Measurements from ENCODE around the gene SOHLH1. TPM values are rescaled to one million over a fixed set of nuclear protein-coding genes. Genes with fewer than 3 reads are reported as not detected.

Gene SOHLH1
- total RNA-seq, 1 donor from 2014 or later, result not detected

GRCh38 chr9:135663451-135663770 is 35.9 kb downstream of the SOHLH1 start:
- no peaks in the 10 kb centered on the region for H3K36me3 Mint-ChIP-seq (ENCODE audit: low read depth)
- DNase-seq, result no peak
- intact Hi-C loops (cut with micrococcal nuclease), result no loop called here
- no peaks in the 10 kb centered on the region for H3K4me1 Mint-ChIP-seq
- no peak overlapping the region for H3K27ac Mint-ChIP-seq
- H3K4me3 Mint-ChIP-seq, result no peak overlapping the region
- CTCF ChIA-PET, result no interaction called here
- H3K9me3 Mint-ChIP-seq, result no peaks in the 10 kb centered on the region
- ATAC-seq (ENCODE audit: low read depth), result no peak
- H3K27me3 Mint-ChIP-seq, result no peaks in the 10 kb centered on the region
- POLR2A ChIA-PET, result no interaction called here
- TF ChIP-seq CTCF (IDR thresholded peaks at IDR 0.05), result no peak

- Mint-ChIP-seq H3K9me3 (no peaks in the 10 kb centered on the region), H3K27ac (no peak within 1 kb of the TSS), H3K27me3 (no peaks in the 10 kb centered on the region), H3K4me3 (no peak within 1 kb of the TSS), H3K4me1 (no peaks in the 10 kb centered on the region), H3K36me3 (ENCODE audit: low read depth) (no peaks in the 10 kb centered on the region)
- intact Hi-C loops (cut with micrococcal nuclease), result no loop called here
- no peak for TF ChIP-seq CTCF (IDR thresholded peaks at IDR 0.05)
- DNase-seq (no peak), ATAC-seq (ENCODE audit: low read depth) (no peak)
- POLR2A ChIA-PET, result no interaction called here
- CTCF ChIA-PET, result no interaction called here
Measured at GRCh38 chr9:135662758-135663450, 36.4 kb downstream of the SOHLH1 start, which contains the start of gene LCN9. Gene LCN9 (plus strand): TSS chr9:135663309. CDS start chr9:135663322, 13 bp downstream.

- POLR2A ChIA-PET, result no interaction called here
- no peaks in the 10 kb centered on the region for H3K9me3 Mint-ChIP-seq
Measured at GRCh38 chr9:135661816-135662560, 37.3 kb downstream of the SOHLH1 start.

GRCh38 chr9:135660407-135660806 is 38.9 kb downstream of the SOHLH1 start:
- CTCF ChIA-PET, result no interaction called here
- no peaks in the 10 kb centered on the region for H3K27me3 Mint-ChIP-seq
- H3K4me1 Mint-ChIP-seq, result no peaks in the 10 kb centered on the region
- no peaks in the 10 kb centered on the region for H3K36me3 Mint-ChIP-seq (ENCODE audit: low read depth)
- no peak overlapping the region for H3K4me3 Mint-ChIP-seq
- TF ChIP-seq CTCF (IDR thresholded peaks at IDR 0.05), result no peak
- no peaks in the 10 kb centered on the region for H3K9me3 Mint-ChIP-seq
- ATAC-seq (ENCODE audit: low read depth) (no peak), DNase-seq (no peak)
- POLR2A ChIA-PET, result no interaction called here
- intact Hi-C loops (cut with micrococcal nuclease), result no loop called here
- H3K27ac Mint-ChIP-seq, result no peak overlapping the region

More at GRCh38 chr9:135661816-135662560, 37.3 kb downstream of the SOHLH1 start:
- Mint-ChIP-seq H3K4me1 (no peaks in the 10 kb centered on the region), H3K27me3 (no peaks in the 10 kb centered on the region), H3K27ac (no peak overlapping the region), H3K4me3 (no peak overlapping the region), H3K36me3 (ENCODE audit: low read depth) (no peaks in the 10 kb centered on the region)
- CTCF ChIA-PET, result no interaction called here
- TF ChIP-seq CTCF (IDR thresholded peaks at IDR 0.05), result no peak
- intact Hi-C loops (cut with micrococcal nuclease), result no loop called here
- DNase-seq (no peak), ATAC-seq (ENCODE audit: low read depth) (no peak)

- Mint-ChIP-seq H3K4me1 (no peaks in the 10 kb centered on the region), H3K4me3 (no peak overlapping the region), H3K27ac (no peak overlapping the region), H3K9me3 (no peaks in the 10 kb centered on the region), H3K36me3 (ENCODE audit: low read depth) (no peaks in the 10 kb centered on the region), H3K27me3 (no peaks in the 10 kb centered on the region)
- ATAC-seq (ENCODE audit: low read depth), result no peak
- no peak for DNase-seq
- POLR2A ChIA-PET, result no interaction called here
- CTCF ChIA-PET, result no interaction called here
- no peak for TF ChIP-seq CTCF (IDR thresholded peaks at IDR 0.05)
- intact Hi-C loops (cut with micrococcal nuclease), result no loop called here
Measured at GRCh38 chr9:135659252-135659651, 40.0 kb downstream of the SOHLH1 start.
